ENCODE data around the gene PAK5. TPM values are rescaled to one million over a fixed set of nuclear protein-coding genes. Genes with fewer than 3 reads are reported as not detected.

The PAK5 gene
- total and polyA plus RNA-seq, 2 donors (not counting 1 experiment from before 2014, with no cell fraction given): not detected

- H4K20me1 ChIP-seq (ENCODE audit: control insufficient read depth, extremely low read depth, insufficient read depth, low read length): no peaks in the 10 kb centered on the region
These were observed 98.9 kb downstream of the PAK5 start for GRCh38 chr20:9739991-9740390.

GRCh38 chr20:9736373-9736772 lies 102.5 kb downstream of the PAK5 start:
- no peak for TF ChIP-seq EZH2 (IDR thresholded peaks at IDR 0.05; ENCODE audit: low read length, missing control alignments)
- TF ChIP-seq, protein P1, sequence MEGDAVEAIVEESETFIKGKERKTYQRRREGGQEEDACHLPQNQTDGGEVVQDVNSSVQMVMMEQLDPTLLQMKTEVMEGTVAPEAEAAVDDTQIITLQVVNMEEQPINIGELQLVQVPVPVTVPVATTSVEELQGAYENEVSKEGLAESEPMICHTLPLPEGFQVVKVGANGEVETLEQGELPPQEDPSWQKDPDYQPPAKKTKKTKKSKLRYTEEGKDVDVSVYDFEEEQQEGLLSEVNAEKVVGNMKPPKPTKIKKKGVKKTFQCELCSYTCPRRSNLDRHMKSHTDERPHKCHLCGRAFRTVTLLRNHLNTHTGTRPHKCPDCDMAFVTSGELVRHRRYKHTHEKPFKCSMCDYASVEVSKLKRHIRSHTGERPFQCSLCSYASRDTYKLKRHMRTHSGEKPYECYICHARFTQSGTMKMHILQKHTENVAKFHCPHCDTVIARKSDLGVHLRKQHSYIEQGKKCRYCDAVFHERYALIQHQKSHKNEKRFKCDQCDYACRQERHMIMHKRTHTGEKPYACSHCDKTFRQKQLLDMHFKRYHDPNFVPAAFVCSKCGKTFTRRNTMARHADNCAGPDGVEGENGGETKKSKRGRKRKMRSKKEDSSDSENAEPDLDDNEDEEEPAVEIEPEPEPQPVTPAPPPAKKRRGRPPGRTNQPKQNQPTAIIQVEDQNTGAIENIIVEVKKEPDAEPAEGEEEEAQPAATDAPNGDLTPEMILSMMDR (conservative IDR thresholded peaks at IDR 0.05 in 1 of 2, IDR thresholded peaks at IDR 0.05 in 1 of 2; ENCODE audit: low read depth in 1 of 2, low read length in 2 of 2): no peak
- Histone ChIP-seq H3K4me2 (ENCODE audit: extremely low read depth, insufficient read depth, low read length) (no peak overlapping the region), H3K4me3 (replicated peaks in 1 of 4; ENCODE audit: control extremely low read depth in 1 of 4, insufficient read depth in 1 of 4, low read depth in 3 of 4, low read length in 4 of 4) (no peak overlapping the region), H2AFZ (ENCODE audit: low read length) (no peak overlapping the region), H4K20me1 (ENCODE audit: control insufficient read depth, extremely low read depth, insufficient read depth, low read length) (no peaks in the 10 kb centered on the region), H3K9me3 (ENCODE audit: control insufficient read depth, insufficient read depth, low read depth, low read length) (no peaks in the 10 kb centered on the region), H3K9ac (ENCODE audit: insufficient read depth, low read length) (no peak overlapping the region), H3K27me3 (ENCODE audit: control insufficient read depth, insufficient read depth, low read length) (no peaks in the 10 kb centered on the region), H3K79me2 (ENCODE audit: control insufficient read depth, insufficient read depth, low read length) (no peaks in the 10 kb centered on the region), H3K4me1 (ENCODE audit: control insufficient read depth, extremely low read depth, insufficient read depth, low read length) (no peaks in the 10 kb centered on the region), H3K36me3 (ENCODE audit: control insufficient read depth, insufficient read depth, low read length) (no peaks in the 10 kb centered on the region), H3K27ac (ENCODE audit: insufficient read depth, low read length) (no peak overlapping the region)
- no peak for DNase-seq (ENCODE audit: low read depth in 2 of 2)

More at GRCh38 chr20:9739991-9740390, 98.9 kb downstream of the PAK5 start:
- no peaks in the 10 kb centered on the region for H3K4me1 ChIP-seq (ENCODE audit: control insufficient read depth, extremely low read depth, insufficient read depth, low read length)
- no peaks in the 10 kb centered on the region for H3K27me3 ChIP-seq (ENCODE audit: control insufficient read depth, insufficient read depth, low read length)
- no peak overlapping the region for H3K9ac ChIP-seq (ENCODE audit: insufficient read depth, low read length)
- H3K79me2 ChIP-seq (ENCODE audit: control insufficient read depth, insufficient read depth, low read length): no peaks in the 10 kb centered on the region
- H3K36me3 ChIP-seq (ENCODE audit: control insufficient read depth, insufficient read depth, low read length): no peaks in the 10 kb centered on the region
- no peak for TF ChIP-seq EZH2 (IDR thresholded peaks at IDR 0.05; ENCODE audit: low read length, missing control alignments)
- TF ChIP-seq, protein P1 (conservative IDR thresholded peaks at IDR 0.05 in 1 of 2, IDR thresholded peaks at IDR 0.05 in 1 of 2; ENCODE audit: low read depth in 1 of 2, low read length in 2 of 2): no peak
- H3K4me2 ChIP-seq (ENCODE audit: extremely low read depth, insufficient read depth, low read length): no peak overlapping the region
- H2AFZ ChIP-seq (ENCODE audit: low read length): no peak overlapping the region
- no peak for DNase-seq (ENCODE audit: low read depth in 2 of 2)
- H3K4me3 ChIP-seq (replicated peaks in 1 of 4; ENCODE audit: control extremely low read depth in 1 of 4, insufficient read depth in 1 of 4, low read depth in 3 of 4, low read length in 4 of 4): no peak overlapping the region
- no peaks in the 10 kb centered on the region for H3K9me3 ChIP-seq (ENCODE audit: control insufficient read depth, insufficient read depth, low read depth, low read length)
- no peak overlapping the region for H3K27ac ChIP-seq (ENCODE audit: insufficient read depth, low read length)

GRCh38 chr20:9723501-9724202 lies 115.2 kb downstream of the PAK5 start:
- no peaks in the 10 kb centered on the region for H3K27me3 ChIP-seq (ENCODE audit: control insufficient read depth, insufficient read depth, low read length)
- no peak overlapping the region for H3K27ac ChIP-seq (ENCODE audit: insufficient read depth, low read length)
- H3K4me3 ChIP-seq (replicated peaks in 1 of 4; ENCODE audit: control extremely low read depth in 1 of 4, insufficient read depth in 1 of 4, low read depth in 3 of 4, low read length in 4 of 4): no peak overlapping the region
- no peaks in the 10 kb centered on the region for H4K20me1 ChIP-seq (ENCODE audit: control insufficient read depth, extremely low read depth, insufficient read depth, low read length)
- no peak overlapping the region for H3K9ac ChIP-seq (ENCODE audit: insufficient read depth, low read length)
- no peak overlapping the region for H2AFZ ChIP-seq (ENCODE audit: low read length)
- DNase-seq (ENCODE audit: low read depth in 2 of 2): no peak
- H3K4me1 ChIP-seq (ENCODE audit: control insufficient read depth, extremely low read depth, insufficient read depth, low read length): no peaks in the 10 kb centered on the region
- no peaks in the 10 kb centered on the region for H3K79me2 ChIP-seq (ENCODE audit: control insufficient read depth, insufficient read depth, low read length)
- no peaks in the 10 kb centered on the region for H3K9me3 ChIP-seq (ENCODE audit: control insufficient read depth, insufficient read depth, low read depth, low read length)
- no peak for TF ChIP-seq EZH2 (IDR thresholded peaks at IDR 0.05; ENCODE audit: low read length, missing control alignments)
- TF ChIP-seq, protein P1 (conservative IDR thresholded peaks at IDR 0.05 in 1 of 2, IDR thresholded peaks at IDR 0.05 in 1 of 2; ENCODE audit: low read depth in 1 of 2, low read length in 2 of 2): no peak
- no peak overlapping the region for H3K4me2 ChIP-seq (ENCODE audit: extremely low read depth, insufficient read depth, low read length)
- no peaks in the 10 kb centered on the region for H3K36me3 ChIP-seq (ENCODE audit: control insufficient read depth, insufficient read depth, low read length)
